Fibroblast of the conjunctiva (primary cell): ENCODE data around the gene FNDC4.
"Not testable (repeated sequence)": the region's sequence is repeated elsewhere in the genome, so short reads cannot be mapped to it uniquely, and the experiment has no call there.

ENCODE experiments used
- DNase-seq: peaks from one replicate; pipeline ENCODE4 v3.0.0-alpha.2; 2010; ENCODE audit warnings: low read depth

The FNDC4 gene

DNA sequence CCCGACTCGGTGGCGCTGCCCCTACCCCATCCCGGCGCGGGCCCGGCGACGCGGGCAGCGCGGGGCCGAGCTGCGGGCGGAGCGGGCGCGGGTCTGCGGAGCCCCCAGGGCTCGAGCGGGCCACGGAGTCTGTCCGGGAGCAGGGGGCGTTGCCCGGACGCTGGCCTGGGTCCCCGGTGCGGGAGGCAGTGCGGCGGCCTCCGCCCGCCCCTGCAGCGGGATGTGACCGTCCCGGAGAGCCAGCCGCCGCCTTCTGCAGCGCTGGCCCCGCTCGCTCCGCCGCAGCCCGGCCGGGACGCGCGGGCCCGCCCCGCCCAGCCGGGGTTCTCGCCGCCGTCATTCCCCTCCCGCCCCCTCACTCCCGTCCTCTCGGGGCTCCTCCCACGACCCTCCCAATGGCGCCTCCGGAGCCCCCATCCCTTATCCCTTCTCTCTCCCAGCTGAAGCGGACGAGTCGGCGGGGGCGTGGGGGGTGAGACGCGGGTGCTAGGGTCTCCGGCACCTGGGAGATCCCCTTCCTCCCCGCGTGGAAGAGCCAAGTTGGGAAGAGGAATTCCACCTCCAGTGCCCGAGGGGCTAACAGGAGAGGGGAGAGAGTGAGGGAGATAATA lies at the start of gene FNDC4:
Gene FNDC4 (minus strand): TSS at position 257 of the 611 bp plus-strand sequence. CDS start 521 bp downstream, outside the sequence.
- no peak for DNase-seq

- DNase-seq: no peak
Observed at GRCh38 chr2:27544143-27544821, 49.3 kb upstream of the FNDC4 start.

GRCh38 chr2:27539649-27540048 lies 44.6 kb upstream of the FNDC4 start:
- DNase-seq: not testable (repeated sequence)

DNA sequence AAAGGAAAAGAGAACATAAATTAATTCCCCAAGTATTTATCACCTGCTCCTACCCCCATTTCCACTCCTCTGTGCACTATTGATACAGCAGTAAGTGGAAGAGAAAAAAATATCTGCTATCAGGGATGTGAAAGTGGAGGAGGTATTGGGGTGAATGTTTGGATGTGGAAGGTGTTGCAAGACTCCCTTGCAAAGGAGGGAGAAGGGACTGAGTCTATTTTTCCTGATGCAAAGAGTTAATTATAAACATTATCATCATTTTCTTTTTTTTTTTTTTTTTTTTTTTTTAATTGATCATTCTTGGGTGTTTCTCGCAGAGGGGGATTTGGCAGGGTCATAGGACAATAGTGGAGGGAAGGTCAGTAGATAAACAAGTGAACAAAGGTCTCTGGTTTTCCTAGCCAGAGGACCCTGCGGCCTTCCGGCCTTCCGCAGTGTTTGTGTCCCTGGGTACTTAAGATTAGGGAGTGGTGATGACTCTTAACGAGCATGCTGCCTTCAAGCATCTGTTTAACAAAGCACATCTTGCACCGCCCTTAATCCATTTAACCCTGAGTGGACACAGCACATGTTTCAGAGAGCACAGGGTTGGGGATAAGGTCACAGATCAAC lies 43.9 kb upstream of the FNDC4 start:
- not testable (repeated sequence) for DNase-seq

GRCh38 chr2:27537287-27537686 lies 42.3 kb upstream of the FNDC4 start:
- no peak for DNase-seq

DNA sequence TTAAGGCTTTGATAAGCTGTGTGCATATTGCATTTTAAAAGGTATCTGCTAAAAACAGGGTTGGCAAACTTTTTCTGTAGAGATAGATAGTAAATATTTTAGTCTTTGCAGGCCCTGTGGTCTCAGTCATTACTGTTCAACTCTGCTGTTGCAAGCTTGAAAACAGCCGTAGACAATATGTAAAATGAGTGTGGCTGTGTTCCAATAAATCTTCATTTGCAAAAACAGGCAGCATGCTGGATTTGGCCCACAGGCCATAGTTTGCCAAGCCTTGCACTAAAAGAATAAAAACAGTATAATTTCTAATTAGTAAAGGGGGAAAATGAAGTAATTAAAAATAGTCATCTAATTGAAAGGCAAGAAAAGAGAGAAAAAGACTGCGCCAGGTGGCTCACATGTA lies 37.0 kb upstream of the FNDC4 start:
- DNase-seq: no peak

DNA sequence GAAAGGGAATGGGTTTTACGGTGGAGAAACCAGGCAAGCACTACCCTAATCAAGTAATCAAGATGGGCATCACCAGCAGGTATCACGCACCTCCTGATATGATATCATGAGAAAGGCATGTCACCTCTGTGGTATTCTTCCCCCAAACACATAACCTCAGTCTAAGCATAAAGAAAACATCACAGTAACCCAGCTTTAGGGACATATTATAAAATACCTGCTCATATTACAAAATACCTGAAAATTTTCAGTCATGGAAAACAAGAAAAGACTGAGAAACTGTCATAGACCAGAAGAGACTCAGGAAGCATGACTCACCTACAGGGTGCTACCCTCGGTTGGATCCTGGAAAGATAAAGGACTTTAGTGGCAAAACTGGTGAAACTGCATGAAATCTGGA lies 32.2 kb upstream of the FNDC4 start:
- DNase-seq: no peak

DNA sequence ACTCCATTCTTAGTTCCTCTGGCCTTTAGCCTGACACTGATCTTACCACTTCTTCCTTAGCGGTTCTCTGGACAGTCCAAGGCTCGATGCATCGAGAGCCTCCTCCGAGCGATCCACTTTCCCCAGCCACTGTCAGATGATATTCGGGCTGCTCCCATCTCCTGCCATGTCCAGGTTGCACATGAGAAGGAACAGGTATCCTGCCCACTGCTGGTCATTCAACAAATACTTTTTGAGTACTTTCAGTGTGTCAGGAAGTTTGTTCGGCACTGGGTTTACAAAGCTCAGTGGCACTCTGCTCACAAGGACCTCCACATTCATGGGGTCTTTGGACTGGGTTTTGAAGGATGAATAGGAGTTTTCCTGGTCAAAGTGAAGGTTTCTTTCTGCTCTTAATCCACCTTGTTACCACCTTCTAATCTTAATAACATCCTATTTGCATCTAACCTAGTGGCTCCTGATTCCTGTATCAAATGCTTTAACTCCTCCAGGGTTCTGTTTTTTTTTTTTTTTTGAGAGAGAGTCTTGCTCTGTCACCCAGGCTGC lies 27.5 kb upstream of the FNDC4 start:
- DNase-seq: no peak

DNA sequence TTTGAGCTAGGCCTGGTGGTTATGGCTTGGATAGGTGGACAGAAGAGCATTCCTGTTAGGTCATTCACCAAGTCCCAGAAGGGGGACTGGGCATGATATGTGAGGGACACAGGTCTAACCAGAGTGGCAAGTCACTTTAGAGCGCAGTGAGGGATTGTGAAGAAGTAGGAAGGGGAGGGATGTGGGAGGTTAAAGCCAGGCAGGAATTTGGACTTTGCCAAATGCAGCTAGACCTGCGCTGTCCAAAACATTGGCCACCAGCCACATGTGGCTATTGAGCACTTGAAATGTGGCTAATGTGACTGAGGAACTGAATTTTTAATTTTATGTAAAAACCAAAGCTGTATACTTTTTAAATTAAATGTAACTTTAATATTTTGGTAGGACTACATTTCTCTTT lies 25.3 kb upstream of the FNDC4 start:
- no peak for DNase-seq

DNA sequence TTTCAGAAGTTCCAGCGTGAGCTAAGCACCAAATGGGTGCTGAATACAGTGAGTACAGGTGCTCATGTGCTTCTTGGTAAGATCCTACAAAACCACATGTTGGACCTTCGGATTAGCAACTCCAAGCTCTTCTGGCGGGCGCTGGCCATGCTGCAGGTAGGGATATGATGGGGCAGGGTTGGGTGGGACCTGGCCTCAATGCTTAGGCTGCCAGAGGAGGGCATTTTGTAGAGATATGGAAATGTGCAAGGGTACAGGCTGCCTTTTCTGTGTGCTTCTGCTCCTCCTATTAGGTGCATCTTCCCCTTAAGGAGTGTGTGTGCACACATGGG lies 23.7 kb upstream of the FNDC4 start:
- no peak for DNase-seq

DNA sequence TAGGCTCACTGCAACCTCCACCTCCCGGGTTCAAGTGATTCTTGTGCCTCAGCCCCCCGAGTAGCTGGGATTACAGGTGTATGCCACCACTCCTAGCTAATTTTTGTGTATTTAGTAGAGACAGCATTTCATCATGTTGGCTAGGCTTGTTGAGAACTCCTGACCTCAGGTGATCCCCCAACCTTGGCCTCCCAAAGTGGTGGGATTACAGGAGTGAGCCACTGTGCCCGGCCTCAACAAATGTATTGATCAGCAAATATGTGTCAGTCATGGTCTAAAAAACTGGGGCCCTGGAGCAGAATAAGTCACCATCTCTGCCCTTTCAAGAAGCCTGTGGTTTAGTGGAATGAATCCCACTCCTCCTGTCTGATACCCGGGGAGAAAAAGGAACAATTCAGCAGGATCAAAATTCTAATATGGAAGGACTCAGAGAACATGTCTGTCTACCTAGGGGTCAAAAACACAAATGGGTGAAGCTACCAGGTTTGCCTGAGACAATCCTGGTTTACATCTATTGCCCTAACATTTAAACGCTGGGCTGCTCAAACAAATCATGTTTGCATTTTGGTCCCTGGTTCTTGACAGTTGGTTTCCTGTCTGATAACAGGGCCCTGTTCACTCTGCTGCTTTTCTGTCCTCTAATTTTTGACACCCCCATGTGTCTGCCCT lies 23.2 kb upstream of the FNDC4 start:
- DNase-seq: no peak

- peak; percentile 22 for DNase-seq
Observed at GRCh38 chr2:27509326-27509725, 14.3 kb upstream of the FNDC4 start.

GRCh38 chr2:27507293-27507692 lies 12.3 kb upstream of the FNDC4 start:
- DNase-seq: no peak

DNA sequence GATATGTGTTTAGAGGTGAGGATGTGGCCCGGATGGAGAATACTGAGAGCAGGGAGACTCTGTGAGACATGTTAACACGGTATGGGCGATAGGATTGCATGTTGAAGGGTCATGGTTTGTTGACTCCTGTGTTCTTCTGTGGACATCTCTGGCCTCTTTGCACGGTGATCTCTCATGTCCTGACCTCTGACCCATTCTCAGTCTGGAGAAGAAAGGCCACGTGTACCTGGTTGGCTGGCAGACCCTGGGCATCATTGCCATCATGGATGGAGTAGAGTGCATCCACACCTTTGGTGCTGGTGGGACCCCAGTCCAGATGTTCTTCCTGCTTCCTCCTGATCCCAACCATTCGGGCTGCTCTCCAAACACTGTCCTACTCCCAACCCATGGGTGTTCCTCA lies 11.6 kb upstream of the FNDC4 start:
- DNase-seq: no peak

- no peak for DNase-seq
Observed at GRCh38 chr2:27502142-27502541, 7.1 kb upstream of the FNDC4 start.

DNA sequence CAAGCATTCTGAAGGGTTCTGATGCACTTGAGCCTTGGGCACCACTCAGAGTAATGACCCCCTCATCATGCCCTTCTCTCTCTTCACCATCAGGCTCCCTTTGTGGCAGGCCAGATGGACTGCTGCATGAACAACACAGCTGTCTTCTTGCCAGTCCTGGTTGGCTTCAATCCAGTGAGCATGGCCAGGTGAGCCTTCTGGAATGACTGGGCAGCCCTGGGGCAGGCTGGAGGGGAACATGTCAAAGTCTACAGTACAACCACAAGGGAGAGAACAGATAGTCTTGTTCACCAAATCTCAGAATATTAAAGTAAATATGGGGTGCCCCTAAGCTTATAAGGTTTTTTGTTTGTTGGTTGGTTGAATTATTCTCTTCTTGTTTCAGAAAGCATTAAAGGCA lies 6.0 kb upstream of the FNDC4 start:
- no peak for DNase-seq

DNA sequence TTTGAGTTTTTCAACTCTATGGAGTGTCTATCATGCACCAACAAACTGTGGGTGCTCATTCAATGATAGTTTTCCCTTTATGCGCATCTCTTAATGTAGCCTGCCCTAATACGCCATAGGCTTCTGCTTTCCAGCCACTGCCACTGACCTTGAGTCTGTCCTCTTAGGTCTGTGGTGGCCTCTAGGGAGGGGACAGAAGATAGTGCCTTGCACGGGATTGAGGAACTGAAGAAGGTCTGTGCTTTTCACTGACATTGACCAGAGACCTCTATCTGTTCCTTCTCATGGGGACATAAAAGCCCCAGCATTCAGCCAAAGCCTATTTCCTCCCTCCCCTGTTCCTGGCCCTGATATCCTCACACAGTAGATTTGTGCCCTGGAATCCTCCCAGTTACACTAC lies 4.0 kb upstream of the FNDC4 start:
- no peak for DNase-seq

DNA sequence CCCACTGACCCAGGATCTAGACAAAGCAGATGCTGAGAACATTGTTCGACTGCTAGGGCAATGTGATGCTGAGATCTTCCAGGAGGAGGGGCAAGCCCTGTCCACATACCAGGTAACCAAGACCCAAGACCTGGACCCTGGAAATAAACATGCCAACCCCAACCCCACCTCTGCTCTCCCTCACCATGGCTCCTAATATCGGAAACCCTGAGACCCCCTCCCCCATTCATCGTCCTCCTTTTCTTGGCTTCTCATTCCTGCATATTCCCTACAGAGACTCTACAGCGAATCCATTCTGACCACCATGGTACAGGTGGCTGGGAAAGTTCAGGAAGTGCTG lies 2.3 kb upstream of the FNDC4 start:
- DNase-seq: no peak

GRCh38 chr2:27496357-27497287 lies 1.6 kb upstream of the FNDC4 start, which contains the start of gene GCKR:
GCKR (plus strand) TSS chr2:27496839; CDS start chr2:27496905, 66 bp downstream.
- DNase-seq: no peak

GRCh38 chr2:27495840-27496356 lies 898 bp upstream of the FNDC4 start:
- DNase-seq: no peak

DNA sequence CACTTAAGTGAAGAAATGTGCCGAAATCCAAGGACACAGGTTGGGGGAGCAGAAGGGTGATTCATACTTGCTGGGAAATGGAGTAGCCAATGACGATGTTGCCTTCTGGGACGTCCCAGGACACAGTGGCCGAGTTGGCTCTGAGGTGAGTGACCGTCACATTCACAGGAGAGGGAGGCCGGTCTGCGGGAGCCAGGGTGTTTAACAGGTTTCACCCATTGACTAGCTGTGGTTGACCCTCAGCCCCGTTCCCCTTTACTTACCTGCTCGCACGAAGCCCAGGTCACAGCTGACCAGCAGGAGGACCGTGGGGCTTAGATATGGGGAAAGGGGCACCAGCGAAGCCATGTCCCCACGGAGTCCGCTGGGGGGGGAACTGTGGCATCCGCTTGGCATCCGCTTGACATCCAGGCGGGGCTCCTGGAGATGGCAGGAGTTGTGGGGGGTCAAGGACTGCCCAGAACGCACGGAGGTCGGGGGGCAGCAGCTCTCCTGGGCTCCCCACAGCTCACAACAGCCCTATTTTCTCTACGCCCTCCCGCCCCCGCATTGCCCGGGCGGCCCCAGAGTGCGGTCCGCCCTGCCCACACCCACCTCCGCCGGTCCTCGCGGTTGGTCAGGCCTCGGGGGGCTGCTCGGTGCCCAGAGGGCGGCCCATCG lies 586 bp downstream of the FNDC4 start:
- peak; percentile 18 for DNase-seq
